ENCODE results near the gene BOD1. TPM values are rescaled to one million over a fixed set of nuclear protein-coding genes. Genes with fewer than 3 reads are reported as not detected.

Gene BOD1
- total and polyA plus RNA-seq, 2 of the 8 experiments (the other 6 are each of a cell fraction or from before 2014, with no cell fraction given), result 107 to 149 TPM

DNA sequence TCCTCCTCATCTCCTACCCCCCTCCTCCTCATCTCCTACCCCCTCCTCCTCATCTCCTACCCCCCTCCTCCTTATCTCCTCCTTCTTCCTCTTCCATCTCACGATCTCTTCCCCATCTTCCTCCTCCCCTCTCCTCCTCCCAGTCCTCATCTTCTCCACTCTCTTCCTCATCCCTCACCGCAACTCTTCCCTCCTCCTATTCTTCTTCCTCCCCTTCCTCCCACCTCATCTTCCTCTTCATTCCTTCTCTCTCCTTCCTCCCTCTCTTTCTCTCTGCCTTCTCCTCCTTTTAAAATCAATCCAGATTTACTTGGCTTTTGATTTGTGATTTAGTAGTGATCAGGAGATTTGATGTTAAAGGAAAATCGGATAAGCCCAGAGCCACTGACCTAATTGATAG is 15.0 kb upstream of the BOD1 start:
- no peak overlapping the region for H3K4me3 ChIP-seq (ENCODE audit: extremely low read depth in 1 of 4, insufficient read depth in 2 of 4, low read depth in 3 of 4, low read length in 4 of 4)
- FAIRE-seq, result no peak
- CTCF ChIA-PET (ENCODE audit: partially characterized antibody), result interaction anchor here (1.6 to 5.4 kb wide), 4 partner anchors 10 to 155 kb away, joined by 4 to 72 read pairs (median 6); no protein-coding TSS in a partner anchor
- TF ChIP-seq, protein P1, sequence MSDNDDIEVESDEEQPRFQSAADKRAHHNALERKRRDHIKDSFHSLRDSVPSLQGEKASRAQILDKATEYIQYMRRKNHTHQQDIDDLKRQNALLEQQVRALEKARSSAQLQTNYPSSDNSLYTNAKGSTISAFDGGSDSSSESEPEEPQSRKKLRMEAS (IDR thresholded peaks at IDR 0.05), result no peak
- TF ChIP-seq CBX8 (IDR thresholded peaks at IDR 0.05; ENCODE audit: borderline replicate concordance, low read depth, low read length) (no peak), JUND (IDR thresholded peaks at IDR 0.05; ENCODE audit: low read length) (no peak), RXRA (IDR thresholded peaks at IDR 0.05; ENCODE audit: insufficient read depth, low read depth, low read length) (no peak), BCL11A (IDR thresholded peaks at IDR 0.05; ENCODE audit: low read depth in 2 of 2, low read length in 2 of 2) (no peak), NRF1 (IDR thresholded peaks at IDR 0.05; ENCODE audit: low read depth, low read length) (no peak), CTBP2 (IDR thresholded peaks at IDR 0.05; ENCODE audit: borderline replicate concordance, insufficient read depth, insufficient read length, low read length) (no peak), BACH1 (IDR thresholded peaks at IDR 0.05; ENCODE audit: low read length) (no peak), SIRT6 (IDR thresholded peaks at IDR 0.05; ENCODE audit: low read length) (no peak), SRF (IDR thresholded peaks at IDR 0.05; ENCODE audit: low read depth, low read length) (no peak)
- TF ChIP-seq, protein P2, sequence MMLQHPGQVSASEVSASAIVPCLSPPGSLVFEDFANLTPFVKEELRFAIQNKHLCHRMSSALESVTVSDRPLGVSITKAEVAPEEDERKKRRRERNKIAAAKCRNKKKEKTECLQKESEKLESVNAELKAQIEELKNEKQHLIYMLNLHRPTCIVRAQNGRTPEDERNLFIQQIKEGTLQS (IDR thresholded peaks at IDR 0.05; ENCODE audit: insufficient read depth, low read depth, low read length), result no peak
- TF ChIP-seq, protein P3, sequence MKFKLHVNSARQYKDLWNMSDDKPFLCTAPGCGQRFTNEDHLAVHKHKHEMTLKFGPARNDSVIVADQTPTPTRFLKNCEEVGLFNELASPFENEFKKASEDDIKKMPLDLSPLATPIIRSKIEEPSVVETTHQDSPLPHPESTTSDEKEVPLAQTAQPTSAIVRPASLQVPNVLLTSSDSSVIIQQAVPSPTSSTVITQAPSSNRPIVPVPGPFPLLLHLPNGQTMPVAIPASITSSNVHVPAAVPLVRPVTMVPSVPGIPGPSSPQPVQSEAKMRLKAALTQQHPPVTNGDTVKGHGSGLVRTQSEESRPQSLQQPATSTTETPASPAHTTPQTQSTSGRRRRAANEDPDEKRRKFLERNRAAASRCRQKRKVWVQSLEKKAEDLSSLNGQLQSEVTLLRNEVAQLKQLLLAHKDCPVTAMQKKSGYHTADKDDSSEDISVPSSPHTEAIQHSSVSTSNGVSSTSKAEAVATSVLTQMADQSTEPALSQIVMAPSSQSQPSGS (IDR thresholded peaks at IDR 0.05; ENCODE audit: low read length), result no peak

More for the DNA sequence above, 15.0 kb upstream of the BOD1 start:
- Histone ChIP-seq H2BK15ac (ENCODE audit: low read length) (no peak overlapping the region), H3K27me3 (replicated peaks in 1 of 4; ENCODE audit: control insufficient read depth in 3 of 4, extremely low read depth in 1 of 4, insufficient read depth in 3 of 4, low read length in 3 of 4) (no peaks in the 10 kb centered on the region), H3K4me1 (replicated peaks in 1 of 4; ENCODE audit: control insufficient read depth in 3 of 4, insufficient read depth in 4 of 4, low read length in 3 of 4) (peaks cover 12 to 18% (median 16%) of the 10 kb centered on the region in 4 experiments), H2BK120ac (replicated peaks; ENCODE audit: low read depth, low read length) (no peak overlapping the region), H2AFZ (ENCODE audit: low read length) (no peak overlapping the region), H2BK12ac (ENCODE audit: low read depth, low read length) (no peak overlapping the region), H3K79me1 (ENCODE audit: low read depth, low read length) (no peaks in the 10 kb centered on the region), H4K5ac (ENCODE audit: insufficient read length, low read depth, low read length) (no peak overlapping the region), H3K56ac (replicated peaks; ENCODE audit: insufficient read length, low read depth, low read length) (no peak overlapping the region), H3K4me2 (ENCODE audit: insufficient read depth in 1 of 2, low read depth in 2 of 2, low read length in 2 of 2) (no peak overlapping the region), H3K4ac (replicated peaks; ENCODE audit: insufficient read length, low read depth, low read length) (no peak overlapping the region), H2AK5ac (ENCODE audit: low read depth, low read length) (no peak overlapping the region), H4K91ac (replicated peaks; ENCODE audit: insufficient read length, low read length) (peak overlapping the region; percentile 57), H4K20me1 (replicated peaks in 1 of 2; ENCODE audit: control insufficient read depth in 1 of 2, insufficient read depth in 2 of 2, low read length in 2 of 2) (no peaks in the 10 kb centered on the region), H3K36me3 (ENCODE audit: control insufficient read depth in 2 of 4, insufficient read depth in 4 of 4, low read length in 3 of 4) (no peaks in the 10 kb centered on the region), H3K9ac (replicated peaks in 1 of 4; ENCODE audit: extremely low read depth in 1 of 4, low read depth in 3 of 4, low read length in 3 of 4) (no peak overlapping the region), H3K23ac (ENCODE audit: insufficient read length) (no peak overlapping the region), H3K18ac (ENCODE audit: extremely low read depth, low read length) (no peak overlapping the region), H3K9me3 (ENCODE audit: insufficient read depth in 2 of 2, low read depth in 1 of 2, low read length in 1 of 2) (no peaks in the 10 kb centered on the region), H3K23me2 (ENCODE audit: low read depth, low read length) (no peaks in the 10 kb centered on the region; the same call in 1 of the 2 replicates), H2BK20ac (ENCODE audit: low read length) (0 out of 2 replicates have a peak overlapping the region, but pooled peaks have one; percentile 53), H2BK5ac (ENCODE audit: low read depth, low read length) (no peak overlapping the region), H3K14ac (ENCODE audit: insufficient read length) (no peak overlapping the region), H4K8ac (ENCODE audit: extremely low read depth, insufficient read depth, low read length) (no peak overlapping the region), H3K79me2 (ENCODE audit: control insufficient read depth in 1 of 2, insufficient read depth in 2 of 2, low read length in 2 of 2) (no peaks in the 10 kb centered on the region), H3K27ac (ENCODE audit: low read depth, low read length) (no peak overlapping the region)
- no peak for DNase-seq (ENCODE audit: low read depth in 1 of 2, low spot score in 2 of 2)
- 73 to 100% methylated on average over 2 to 3 of the region's 3 CpGs for WGBS, 2 experiments (ENCODE audit: extremely low coverage in 1 of 2, insufficient coverage in 1 of 2, insufficient read length in 1 of 2, insufficient replicate concordance in 2 of 2, low coverage in 1 of 2, low lambda C conversion rate in 2 of 2, missing lambda C conversion rate in 1 of 2)
- POLR2A ChIA-PET (ENCODE audit: partially characterized antibody), result no interaction called here

All from H1 (cell line).